Hippocampal formation (tissue), 2 donors: ENCODE data around the gene RAP1GAP.
"Not testable (repeated sequence)": the region's sequence is repeated elsewhere in the genome, so short reads cannot be mapped to it uniquely, and the experiment has no call there.

Experiments
- DNase-seq, 2 donors: peaks; one replicate each; lab custom pipeline; 2025; lab: John Stamatoyannopoulos, UW

The RAP1GAP gene

GRCh38 chr1:21644348-21644747 is 24.8 kb downstream of the RAP1GAP start:
- no peak for DNase-seq

- DNase-seq, result no peak
Measured at GRCh38 chr1:21643624-21644023, 25.5 kb downstream of the RAP1GAP start.

- no peak for DNase-seq
Measured at GRCh38 chr1:21641967-21642739, 27.0 kb downstream of the RAP1GAP start.

GRCh38 chr1:21641537-21641936 is 27.6 kb downstream of the RAP1GAP start:
- no peak for DNase-seq

GRCh38 chr1:21641076-21641475 is 28.1 kb downstream of the RAP1GAP start:
- no peak for DNase-seq

- DNase-seq, result no peak
Measured at GRCh38 chr1:21640653-21641052, 28.5 kb downstream of the RAP1GAP start.

GRCh38 chr1:21639594-21640041 is 29.5 kb downstream of the RAP1GAP start:
- DNase-seq, result no peak

GRCh38 chr1:21638531-21639341 is 30.4 kb downstream of the RAP1GAP start:
- DNase-seq, result no peak

- DNase-seq, result no peak
Measured at GRCh38 chr1:21637514-21637913, 31.6 kb downstream of the RAP1GAP start.

- no peak for DNase-seq
Measured at GRCh38 chr1:21636029-21636428, 33.1 kb downstream of the RAP1GAP start.

- DNase-seq, result no peak
Measured at GRCh38 chr1:21634806-21635535, 34.2 kb downstream of the RAP1GAP start.

GRCh38 chr1:21633992-21634805 is 35.0 kb downstream of the RAP1GAP start:
- DNase-seq, result no peak

- DNase-seq, result no peak
Measured at GRCh38 chr1:21633141-21633755, 35.9 kb downstream of the RAP1GAP start.

- DNase-seq, result no peak
Measured at GRCh38 chr1:21631944-21632887, 36.9 kb downstream of the RAP1GAP start.

- not testable (repeated sequence) for DNase-seq
Measured at GRCh38 chr1:21631590-21631943, 37.6 kb downstream of the RAP1GAP start.

GRCh38 chr1:21630571-21631343 is 38.4 kb downstream of the RAP1GAP start:
- DNase-seq, result no peak

- DNase-seq, result no peak
Measured at GRCh38 chr1:21629971-21630370, 39.2 kb downstream of the RAP1GAP start.

GRCh38 chr1:21628798-21629393 is 40.3 kb downstream of the RAP1GAP start:
- DNase-seq, result no peak

GRCh38 chr1:21626921-21627339 is 42.2 kb downstream of the RAP1GAP start:
- no peak for DNase-seq
